SK-N-SH (cell line): ENCODE measurements around the gene DUS3L. TPM values are rescaled to one million over a fixed set of nuclear protein-coding genes. Genes with fewer than 3 reads are reported as not detected.

ENCODE experiments used
- CTCF ChIA-PET: fragments of 300-600, 350-600 bp; formaldehyde crosslinking; extraction: SDS; loops from one replicate; lab custom pipeline; 2021; lab: Yijun Ruan, JAX
- POLR2A ChIA-PET: fragments of 350-600 bp; sonication (Branson Sonifier 250); formaldehyde crosslinking; extraction: SDS; loops from one replicate; lab custom pipeline; 2020; ENCODE audit warnings: antibody characterized with exemption, inconsistent platforms; lab: Yijun Ruan, JAX
- DNase-seq: peaks from one replicate; pipeline ENCODE4 v3.0.0; 2012
- H2AFZ ChIP-seq: fragments of 200-600 bp; sonication (generic); 2 replicates; pipeline ENCODE4 v1.8.1; 2016; ENCODE audit warnings: antibody characterized with exemption, mild to moderate bottlenecking, low read depth
- H3F3A ChIP-seq: fragments of 200-600 bp; sonication (generic); replicated peaks from 2 replicates; pipeline ENCODE3; 2016; ENCODE audit warnings: antibody characterized with exemption, mild to moderate bottlenecking; ENCODE audit not compliant: insufficient read depth
- H3K27ac ChIP-seq, 2 experiments: fragments of 200-500 bp in 1 of 2; fragments of 200-600 bp in 1 of 2; sonication (Bioruptor generic) in 1 of 2; sonication (generic), shearing (Covaris generic) in 1 of 2; 2 replicates each; pipeline versions ENCODE4 v1.5.1 to v1.6.1; 2014 to 2016; ENCODE audit warnings: low read depth in 2 of 2, inconsistent platforms in 1 of 2, low read length in 1 of 2, mild to moderate bottlenecking in 1 of 2, mixed read lengths in 1 of 2
- H3K27me3 ChIP-seq: fragments of 200-600 bp; sonication (generic), shearing (Covaris generic); 2 replicates; pipeline ENCODE4 v1.6.1; 2016; ENCODE audit warnings: mixed run types; ENCODE audit not compliant: insufficient read depth
- H3K36me3 ChIP-seq, 2 experiments: fragments of 200-500 bp in 1 of 2; fragments of 200-600 bp in 1 of 2; sonication (Bioruptor generic) in 1 of 2; sonication (generic) in 1 of 2; replicated peaks in 1 of 2; 2 replicates each; pipeline versions ENCODE3 to v1.5.1; 2014 to 2016; ENCODE audit warnings: low read length in 1 of 2, mild to moderate bottlenecking in 1 of 2; ENCODE audit not compliant: insufficient read depth in 2 of 2, control insufficient read depth in 1 of 2
- H3K4me1 ChIP-seq, 2 experiments: fragments of 200-500 bp in 1 of 2; fragments of 200-600 bp in 1 of 2; sonication (Bioruptor generic) in 1 of 2; sonication (generic), shearing (Covaris generic) in 1 of 2; 2 replicates each; pipeline versions ENCODE4 v1.5.1 to v1.6.1; 2014 to 2016; ENCODE audit warnings: low read depth in 1 of 2, low read length in 1 of 2, mixed run types in 1 of 2; ENCODE audit not compliant: insufficient read depth in 2 of 2, control insufficient read depth in 1 of 2
- H3K4me2 ChIP-seq: fragments of 200-600 bp; sonication (generic), shearing (Covaris generic); 2 replicates; pipeline ENCODE4 v1.6.1; 2017; ENCODE audit warnings: mixed run types
- H3K4me3 ChIP-seq, 2 experiments: fragments of 200-500 bp in 1 of 2; fragments of 200-600 bp in 1 of 2; sonication (Bioruptor generic) in 1 of 2; sonication (generic), shearing (Covaris generic) in 1 of 2; 2 replicates each; pipeline versions ENCODE4 v1.5.1 to v1.8.1; 2014 to 2016; ENCODE audit warnings: low read depth in 2 of 2, inconsistent platforms in 1 of 2, low read length in 1 of 2, mild to moderate bottlenecking in 1 of 2, mixed read lengths in 1 of 2, moderate library complexity in 1 of 2
- H3K79me2 ChIP-seq: fragments of 200-600 bp; sonication (generic); 2 replicates; pipeline ENCODE4 v1.8.1; 2017; ENCODE audit warnings: mild to moderate bottlenecking; ENCODE audit not compliant: insufficient read depth
- H3K9ac ChIP-seq: fragments of 200-600 bp; sonication (generic); 2 replicates; pipeline ENCODE4 v1.6.1; 2017; ENCODE audit warnings: mixed run types
- H3K9me2 ChIP-seq: fragments of 200-600 bp; sonication (generic); 2 replicates; pipeline ENCODE4 v1.6.1; 2017; ENCODE audit warnings: mixed run types
- H3K9me3 ChIP-seq: fragments of 200-600 bp; sonication (generic); 2 replicates; pipeline ENCODE4 v1.6.1; 2017; ENCODE audit warnings: mixed run types, mild to moderate bottlenecking, moderate library complexity
- H4K20me1 ChIP-seq: fragments of 200-600 bp; sonication (generic); 2 replicates; pipeline ENCODE4 v1.6.1; 2017; ENCODE audit warnings: mild to moderate bottlenecking, mixed run types; ENCODE audit not compliant: insufficient read depth
- FOXM1 ChIP-seq: IDR thresholded peaks from 2 replicates; pipeline ENCODE4 v1.4.0; 2012; ENCODE audit warnings: low read depth, mild to moderate bottlenecking
- NRF1 ChIP-seq: IDR thresholded peaks from 2 replicates; pipeline ENCODE4 v1.6.1; 2012; ENCODE audit warnings: low read depth, mild to moderate bottlenecking, low read length
- POLR2AphosphoS5 ChIP-seq: IDR thresholded peaks from 2 replicates; pipeline ENCODE4 v1.6.1; 2012; ENCODE audit warnings: low read depth, low read length
- RCOR1 ChIP-seq: fragments of 150-350 bp; IDR thresholded peaks from 2 replicates; pipeline ENCODE4 v1.6.1; 2017; ENCODE audit warnings: antibody characterized with exemption, low read length
- RFX5 ChIP-seq: IDR thresholded peaks from 2 replicates; pipeline ENCODE4 v1.6.1; 2012; ENCODE audit warnings: mild to moderate bottlenecking, improper control_type of control experiment, low read length
- SIN3A ChIP-seq: IDR thresholded peaks from 2 replicates; pipeline ENCODE4 v1.6.1; 2012; ENCODE audit warnings: low read depth, mild to moderate bottlenecking, low read length, moderate library complexity, borderline replicate concordance
- TCF12 ChIP-seq: IDR thresholded peaks from 2 replicates; pipeline ENCODE4 v1.4.0; 2012
- YY1 ChIP-seq: IDR thresholded peaks from 2 replicates; pipeline ENCODE4 v1.4.0; 2012; ENCODE audit warnings: low read depth, mild to moderate bottlenecking
- WGBS: methylation state at CpG from one replicate; pipeline ENCODE4 v1.1.6; 2017; ENCODE audit warnings: low lambda C conversion rate; 5-methylcytosine and 5-hydroxymethylcytosine counted together
- polyA plus RNA-seq, 3 experiments: library from polyadenylated mRNA; depleted of rRNA; stranded (reverse); fragments of >200 nt; gene quantifications; 2 replicates each; pipeline ENCODE4 v1.2.3, GENCODE V29; 2012
- TF ChIP-seq, protein P1 (sequence below): fragments of 150-350 bp; IDR thresholded peaks from 2 replicates; pipeline ENCODE4 v1.6.1; 2016; ENCODE audit warnings: mild to moderate bottlenecking, low read depth, low read length
- TF ChIP-seq, protein P2 (sequence below): fragments of 150-350 bp; IDR thresholded peaks from 2 replicates; pipeline ENCODE4 v1.6.1; 2017; ENCODE audit warnings: antibody characterized with exemption, low read length, low read depth, borderline replicate concordance
- TF ChIP-seq, protein P3 (sequence below): IDR thresholded peaks from 2 replicates; pipeline ENCODE4 v1.4.0; 2012; ENCODE audit warnings: low read depth, borderline replicate concordance
- TF ChIP-seq, protein P4 (sequence below): IDR thresholded peaks from 2 replicates; pipeline ENCODE4 v1.4.0; 2012; ENCODE audit warnings: low read depth
- TF ChIP-seq, protein P5 (sequence below): IDR thresholded peaks from 2 replicates; pipeline ENCODE4 v1.4.0; 2012; ENCODE audit warnings: low read depth, borderline replicate concordance
- TF ChIP-seq, protein P6 (sequence below): IDR thresholded peaks from 2 replicates; pipeline ENCODE4 v1.6.1; 2012; ENCODE audit warnings: mild to moderate bottlenecking, low read depth, low read length, moderate library complexity

DUS3L gene
- polyA plus RNA-seq, 1 of the 3 experiments (the other 2 are of a cell fraction), result 44.0 TPM

DNA sequence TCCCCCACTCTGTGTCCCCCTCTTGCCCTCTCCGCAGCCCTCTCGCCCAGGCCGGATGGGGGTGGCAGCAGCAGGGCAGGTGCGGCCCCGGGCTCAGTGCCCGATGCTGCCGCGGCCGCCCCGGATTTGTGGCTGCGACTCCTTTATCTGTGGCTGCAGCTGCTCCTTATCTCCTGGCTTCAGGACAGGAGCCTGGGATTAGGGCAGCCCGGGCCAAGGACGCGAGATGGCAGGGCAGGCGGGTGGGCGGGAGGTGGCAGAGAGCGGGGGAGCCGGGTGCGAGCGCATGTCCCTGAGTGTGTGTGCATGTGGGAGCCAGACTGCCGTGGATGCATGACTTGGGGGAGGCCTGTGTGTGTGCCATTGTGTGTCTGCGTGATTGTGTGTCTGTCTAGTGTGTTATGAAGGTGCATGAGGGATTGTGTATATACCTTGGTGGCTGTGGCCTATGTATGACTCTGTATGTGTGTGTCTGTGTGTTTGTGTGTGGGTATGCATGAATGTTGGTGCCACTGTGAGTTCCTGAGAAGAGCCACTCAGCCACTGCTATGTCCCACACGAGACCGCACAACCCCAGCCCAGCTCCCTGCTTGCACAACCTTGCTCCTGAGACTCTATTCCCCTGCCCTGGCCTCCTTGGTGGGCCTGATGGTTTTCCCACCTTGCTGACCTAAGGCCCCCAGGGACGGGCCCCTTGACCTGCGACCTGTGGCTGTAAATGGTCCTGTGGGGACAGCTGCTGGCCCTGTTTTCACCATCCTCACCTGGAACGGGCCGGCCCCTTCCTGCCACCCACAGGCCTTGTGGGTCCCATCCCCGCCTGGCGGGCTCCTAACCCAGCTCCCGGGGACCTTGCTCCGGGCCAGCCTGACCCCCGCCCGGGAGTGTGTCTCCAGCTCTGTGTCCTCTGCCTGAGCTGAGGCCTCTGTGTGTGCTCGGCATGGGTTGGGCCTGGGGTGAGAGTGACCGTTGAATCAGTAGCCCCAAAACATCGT, 8.6 kb upstream of the DUS3L start (continued):
- TF ChIP-seq, protein P1, sequence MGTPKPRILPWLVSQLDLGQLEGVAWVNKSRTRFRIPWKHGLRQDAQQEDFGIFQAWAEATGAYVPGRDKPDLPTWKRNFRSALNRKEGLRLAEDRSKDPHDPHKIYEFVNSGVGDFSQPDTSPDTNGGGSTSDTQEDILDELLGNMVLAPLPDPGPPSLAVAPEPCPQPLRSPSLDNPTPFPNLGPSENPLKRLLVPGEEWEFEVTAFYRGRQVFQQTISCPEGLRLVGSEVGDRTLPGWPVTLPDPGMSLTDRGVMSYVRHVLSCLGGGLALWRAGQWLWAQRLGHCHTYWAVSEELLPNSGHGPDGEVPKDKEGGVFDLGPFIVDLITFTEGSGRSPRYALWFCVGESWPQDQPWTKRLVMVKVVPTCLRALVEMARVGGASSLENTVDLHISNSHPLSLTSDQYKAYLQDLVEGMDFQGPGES, result no peak
- TF ChIP-seq, all 33 proteins: peak for 6

DNA sequence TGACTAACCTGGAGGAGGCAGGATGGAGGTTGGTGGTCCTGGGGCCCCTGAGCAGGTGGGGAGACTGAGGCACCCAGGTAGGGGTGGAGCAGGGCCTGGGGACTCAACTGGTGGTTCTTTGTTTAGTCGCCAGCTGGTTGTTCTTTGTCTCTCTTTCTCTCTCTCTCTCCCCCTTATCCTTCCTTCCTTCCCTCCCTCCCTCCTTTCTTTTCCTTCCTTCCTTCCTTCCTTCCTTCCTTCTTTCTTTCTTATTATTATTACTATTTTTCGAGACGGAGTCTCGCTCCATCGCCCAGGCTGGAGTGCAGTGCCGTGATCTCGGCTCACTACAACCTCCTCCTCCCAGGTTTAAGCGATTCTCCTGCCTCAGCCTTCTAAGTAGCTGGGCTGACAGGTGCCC, 7.3 kb upstream of the DUS3L start:
- Histone ChIP-seq H3K4me2 (no peak overlapping the region), H3K27ac (no peak overlapping the region), H3K4me1 (peaks cover 0 to 28% of the 10 kb centered on the region in 2 experiments; a peak in 1 of 4 replicates), H3K9me3 (no peaks in the 10 kb centered on the region), H3K79me2 (no peaks in the 10 kb centered on the region), H2AFZ (no peak overlapping the region), H4K20me1 (no peaks in the 10 kb centered on the region), H3F3A (no peaks in the 10 kb centered on the region), H3K4me3 (no peak overlapping the region), H3K27me3 (no peaks in the 10 kb centered on the region; the same call in 1 of the 2 replicates), H3K9me2 (no peaks in the 10 kb centered on the region), H3K36me3 (no peaks in the 10 kb centered on the region), H3K9ac (no peak overlapping the region)
- 91% methylated on average over 8 of the region's 8 CpGs for WGBS
- ChIA-PET CTCF (interaction anchor here (0.9 to 4.2 kb wide), 3 partner anchors 10 to 224 kb away, joined by 3 to 22 read pairs (median 4); no protein-coding TSS in a partner anchor), POLR2A (interaction anchor here (1.4 kb wide), 1 partner anchor 15 kb away, joined by 4 read pairs; no protein-coding TSS in a partner anchor)
- TF ChIP-seq, protein P2, sequence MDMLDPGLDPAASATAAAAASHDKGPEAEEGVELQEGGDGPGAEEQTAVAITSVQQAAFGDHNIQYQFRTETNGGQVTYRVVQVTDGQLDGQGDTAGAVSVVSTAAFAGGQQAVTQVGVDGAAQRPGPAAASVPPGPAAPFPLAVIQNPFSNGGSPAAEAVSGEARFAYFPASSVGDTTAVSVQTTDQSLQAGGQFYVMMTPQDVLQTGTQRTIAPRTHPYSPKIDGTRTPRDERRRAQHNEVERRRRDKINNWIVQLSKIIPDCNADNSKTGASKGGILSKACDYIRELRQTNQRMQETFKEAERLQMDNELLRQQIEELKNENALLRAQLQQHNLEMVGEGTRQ, result no peak
- TF ChIP-seq RFX5 (no peak), NRF1 (no peak), SIN3A (no peak), YY1 (no peak), FOXM1 (no peak), RCOR1 (no peak), POLR2AphosphoS5 (no peak), TCF12 (no peak)
- TF ChIP-seq, protein P3, sequence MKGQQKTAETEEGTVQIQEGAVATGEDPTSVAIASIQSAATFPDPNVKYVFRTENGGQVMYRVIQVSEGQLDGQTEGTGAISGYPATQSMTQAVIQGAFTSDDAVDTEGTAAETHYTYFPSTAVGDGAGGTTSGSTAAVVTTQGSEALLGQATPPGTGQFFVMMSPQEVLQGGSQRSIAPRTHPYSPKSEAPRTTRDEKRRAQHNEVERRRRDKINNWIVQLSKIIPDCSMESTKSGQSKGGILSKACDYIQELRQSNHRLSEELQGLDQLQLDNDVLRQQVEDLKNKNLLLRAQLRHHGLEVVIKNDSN, result no peak
- TF ChIP-seq, protein P4, sequence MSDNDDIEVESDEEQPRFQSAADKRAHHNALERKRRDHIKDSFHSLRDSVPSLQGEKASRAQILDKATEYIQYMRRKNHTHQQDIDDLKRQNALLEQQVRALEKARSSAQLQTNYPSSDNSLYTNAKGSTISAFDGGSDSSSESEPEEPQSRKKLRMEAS, result no peak
- TF ChIP-seq, protein P5, sequence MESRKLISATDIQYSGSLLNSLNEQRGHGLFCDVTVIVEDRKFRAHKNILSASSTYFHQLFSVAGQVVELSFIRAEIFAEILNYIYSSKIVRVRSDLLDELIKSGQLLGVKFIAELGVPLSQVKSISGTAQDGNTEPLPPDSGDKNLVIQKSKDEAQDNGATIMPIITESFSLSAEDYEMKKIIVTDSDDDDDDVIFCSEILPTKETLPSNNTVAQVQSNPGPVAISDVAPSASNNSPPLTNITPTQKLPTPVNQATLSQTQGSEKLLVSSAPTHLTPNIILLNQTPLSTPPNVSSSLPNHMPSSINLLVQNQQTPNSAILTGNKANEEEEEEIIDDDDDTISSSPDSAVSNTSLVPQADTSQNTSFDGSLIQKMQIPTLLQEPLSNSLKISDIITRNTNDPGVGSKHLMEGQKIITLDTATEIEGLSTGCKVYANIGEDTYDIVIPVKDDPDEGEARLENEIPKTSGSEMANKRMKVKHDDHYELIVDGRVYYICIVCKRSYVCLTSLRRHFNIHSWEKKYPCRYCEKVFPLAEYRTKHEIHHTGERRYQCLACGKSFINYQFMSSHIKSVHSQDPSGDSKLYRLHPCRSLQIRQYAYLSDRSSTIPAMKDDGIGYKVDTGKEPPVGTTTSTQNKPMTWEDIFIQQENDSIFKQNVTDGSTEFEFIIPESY, result no peak
- TF ChIP-seq, protein P1, result no peak
- TF ChIP-seq, protein P6, sequence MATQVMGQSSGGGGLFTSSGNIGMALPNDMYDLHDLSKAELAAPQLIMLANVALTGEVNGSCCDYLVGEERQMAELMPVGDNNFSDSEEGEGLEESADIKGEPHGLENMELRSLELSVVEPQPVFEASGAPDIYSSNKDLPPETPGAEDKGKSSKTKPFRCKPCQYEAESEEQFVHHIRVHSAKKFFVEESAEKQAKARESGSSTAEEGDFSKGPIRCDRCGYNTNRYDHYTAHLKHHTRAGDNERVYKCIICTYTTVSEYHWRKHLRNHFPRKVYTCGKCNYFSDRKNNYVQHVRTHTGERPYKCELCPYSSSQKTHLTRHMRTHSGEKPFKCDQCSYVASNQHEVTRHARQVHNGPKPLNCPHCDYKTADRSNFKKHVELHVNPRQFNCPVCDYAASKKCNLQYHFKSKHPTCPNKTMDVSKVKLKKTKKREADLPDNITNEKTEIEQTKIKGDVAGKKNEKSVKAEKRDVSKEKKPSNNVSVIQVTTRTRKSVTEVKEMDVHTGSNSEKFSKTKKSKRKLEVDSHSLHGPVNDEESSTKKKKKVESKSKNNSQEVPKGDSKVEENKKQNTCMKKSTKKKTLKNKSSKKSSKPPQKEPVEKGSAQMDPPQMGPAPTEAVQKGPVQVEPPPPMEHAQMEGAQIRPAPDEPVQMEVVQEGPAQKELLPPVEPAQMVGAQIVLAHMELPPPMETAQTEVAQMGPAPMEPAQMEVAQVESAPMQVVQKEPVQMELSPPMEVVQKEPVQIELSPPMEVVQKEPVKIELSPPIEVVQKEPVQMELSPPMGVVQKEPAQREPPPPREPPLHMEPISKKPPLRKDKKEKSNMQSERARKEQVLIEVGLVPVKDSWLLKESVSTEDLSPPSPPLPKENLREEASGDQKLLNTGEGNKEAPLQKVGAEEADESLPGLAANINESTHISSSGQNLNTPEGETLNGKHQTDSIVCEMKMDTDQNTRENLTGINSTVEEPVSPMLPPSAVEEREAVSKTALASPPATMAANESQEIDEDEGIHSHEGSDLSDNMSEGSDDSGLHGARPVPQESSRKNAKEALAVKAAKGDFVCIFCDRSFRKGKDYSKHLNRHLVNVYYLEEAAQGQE, result no peak
- no peak for DNase-seq
